GM12801 (cell line): ENCODE results near the gene AMH.

Experiments used
- TF ChIP-seq, protein P1 (sequence below): IDR thresholded peaks from one replicate; pipeline ENCODE4 v1.5.1; 2011; ENCODE audit warnings: control low read depth; ENCODE audit not compliant: insufficient read length; ENCODE audit errors: extremely low read depth

Gene AMH

GRCh38 chr19:2294687-2295335 lies 45.7 kb downstream of the AMH start:
- TF ChIP-seq, protein P1, sequence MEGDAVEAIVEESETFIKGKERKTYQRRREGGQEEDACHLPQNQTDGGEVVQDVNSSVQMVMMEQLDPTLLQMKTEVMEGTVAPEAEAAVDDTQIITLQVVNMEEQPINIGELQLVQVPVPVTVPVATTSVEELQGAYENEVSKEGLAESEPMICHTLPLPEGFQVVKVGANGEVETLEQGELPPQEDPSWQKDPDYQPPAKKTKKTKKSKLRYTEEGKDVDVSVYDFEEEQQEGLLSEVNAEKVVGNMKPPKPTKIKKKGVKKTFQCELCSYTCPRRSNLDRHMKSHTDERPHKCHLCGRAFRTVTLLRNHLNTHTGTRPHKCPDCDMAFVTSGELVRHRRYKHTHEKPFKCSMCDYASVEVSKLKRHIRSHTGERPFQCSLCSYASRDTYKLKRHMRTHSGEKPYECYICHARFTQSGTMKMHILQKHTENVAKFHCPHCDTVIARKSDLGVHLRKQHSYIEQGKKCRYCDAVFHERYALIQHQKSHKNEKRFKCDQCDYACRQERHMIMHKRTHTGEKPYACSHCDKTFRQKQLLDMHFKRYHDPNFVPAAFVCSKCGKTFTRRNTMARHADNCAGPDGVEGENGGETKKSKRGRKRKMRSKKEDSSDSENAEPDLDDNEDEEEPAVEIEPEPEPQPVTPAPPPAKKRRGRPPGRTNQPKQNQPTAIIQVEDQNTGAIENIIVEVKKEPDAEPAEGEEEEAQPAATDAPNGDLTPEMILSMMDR = no peak

DNA sequence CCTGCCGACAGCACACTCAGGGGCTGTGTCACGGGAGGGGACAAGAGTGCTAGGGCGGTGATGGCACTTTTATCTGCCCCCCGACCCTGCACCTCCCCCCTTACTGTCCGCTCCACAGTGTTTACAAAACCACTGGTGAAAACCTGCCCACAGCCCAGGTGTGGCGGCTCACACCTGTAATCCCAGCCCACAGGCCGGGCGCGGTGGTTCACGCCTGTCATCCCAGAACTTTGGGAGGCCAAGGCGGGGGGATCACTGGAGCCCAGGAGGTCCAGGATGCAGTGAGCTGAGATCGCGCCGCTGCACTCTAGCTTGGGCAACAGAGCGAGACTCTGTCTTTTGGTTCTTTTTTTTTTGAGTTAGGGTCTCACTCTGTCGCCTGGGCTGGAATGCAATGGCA lies 47.0 kb downstream of the AMH start:
- TF ChIP-seq, protein P1 = no peak

- TF ChIP-seq, protein P1 = no peak
These were observed 51.4 kb downstream of the AMH start for GRCh38 chr19:2300533-2300932.
